ENCODE measurements around the gene CDK16.

CDK16 gene

DNA sequence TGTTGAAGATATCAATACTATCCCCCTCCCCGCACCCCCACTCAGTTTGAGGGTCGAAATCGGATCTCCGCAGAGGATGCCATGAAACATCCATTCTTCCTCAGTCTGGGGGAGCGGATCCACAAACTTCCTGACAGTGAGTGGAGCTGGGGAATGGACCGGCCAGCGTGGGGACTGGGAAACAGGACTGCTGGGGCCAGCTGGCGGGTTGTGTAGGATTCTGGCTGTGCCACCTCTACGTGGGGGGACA is 8.8 kb downstream of the CDK16 start:
- DNase-seq (ENCODE audit: low read depth in 2 of 2) = no peak

DNA sequence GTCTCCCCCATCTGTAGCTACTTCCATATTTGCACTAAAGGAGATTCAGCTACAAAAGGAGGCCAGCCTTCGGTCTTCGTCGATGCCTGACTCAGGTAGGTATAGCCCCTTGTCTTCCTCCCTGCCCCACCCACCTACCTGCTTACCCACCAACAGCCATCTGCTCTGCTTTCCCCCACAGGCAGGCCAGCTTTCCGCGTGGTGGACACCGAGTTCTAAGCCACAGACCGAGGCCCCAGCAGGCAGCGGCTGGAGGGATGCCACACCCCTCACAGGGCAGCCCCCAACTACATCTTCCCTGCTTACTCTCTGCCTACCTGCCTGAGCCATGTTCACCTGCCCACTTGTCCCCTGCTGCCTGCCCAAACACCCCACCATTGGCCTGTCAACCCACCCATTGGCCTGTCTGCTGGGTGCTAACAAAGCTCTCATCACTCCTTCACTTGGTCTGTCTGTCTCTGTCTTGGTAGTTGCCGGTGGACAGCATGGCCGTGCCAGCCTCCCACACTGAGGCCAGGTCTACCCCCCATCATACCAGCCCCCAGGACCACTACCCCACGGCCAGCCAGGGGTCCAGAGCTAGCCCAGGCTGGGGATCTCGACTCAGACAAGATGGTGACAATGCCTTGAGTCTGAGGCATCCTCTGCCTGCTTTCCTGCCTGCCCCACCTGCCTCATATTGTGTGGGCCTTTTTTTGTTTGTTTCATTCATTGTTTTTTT is 10.2 kb downstream of the CDK16 start:
- no peak for DNase-seq (ENCODE audit: low read depth in 2 of 2)

DNA sequence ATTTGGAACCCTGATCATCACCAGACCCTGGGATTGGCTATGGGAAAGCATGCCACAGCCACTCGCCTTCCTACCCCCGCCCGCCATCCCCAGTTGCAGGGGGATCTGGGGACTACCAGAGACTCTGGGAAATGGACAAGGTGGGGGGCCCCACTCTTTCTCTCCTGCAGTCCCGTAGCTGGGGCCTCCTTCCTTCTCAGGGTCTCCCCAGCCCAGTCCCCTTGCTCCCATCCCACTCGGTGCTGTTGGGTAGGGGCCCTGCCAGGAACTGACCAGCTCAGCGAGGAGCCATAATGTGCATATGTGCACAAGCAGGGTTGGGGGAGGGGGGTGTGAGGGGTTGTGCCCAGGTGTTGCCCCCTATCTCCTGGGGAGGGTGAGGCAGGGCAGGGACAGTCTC is 10.9 kb downstream of the CDK16 start:
- DNase-seq (ENCODE audit: low read depth in 2 of 2) = no peak

DNA sequence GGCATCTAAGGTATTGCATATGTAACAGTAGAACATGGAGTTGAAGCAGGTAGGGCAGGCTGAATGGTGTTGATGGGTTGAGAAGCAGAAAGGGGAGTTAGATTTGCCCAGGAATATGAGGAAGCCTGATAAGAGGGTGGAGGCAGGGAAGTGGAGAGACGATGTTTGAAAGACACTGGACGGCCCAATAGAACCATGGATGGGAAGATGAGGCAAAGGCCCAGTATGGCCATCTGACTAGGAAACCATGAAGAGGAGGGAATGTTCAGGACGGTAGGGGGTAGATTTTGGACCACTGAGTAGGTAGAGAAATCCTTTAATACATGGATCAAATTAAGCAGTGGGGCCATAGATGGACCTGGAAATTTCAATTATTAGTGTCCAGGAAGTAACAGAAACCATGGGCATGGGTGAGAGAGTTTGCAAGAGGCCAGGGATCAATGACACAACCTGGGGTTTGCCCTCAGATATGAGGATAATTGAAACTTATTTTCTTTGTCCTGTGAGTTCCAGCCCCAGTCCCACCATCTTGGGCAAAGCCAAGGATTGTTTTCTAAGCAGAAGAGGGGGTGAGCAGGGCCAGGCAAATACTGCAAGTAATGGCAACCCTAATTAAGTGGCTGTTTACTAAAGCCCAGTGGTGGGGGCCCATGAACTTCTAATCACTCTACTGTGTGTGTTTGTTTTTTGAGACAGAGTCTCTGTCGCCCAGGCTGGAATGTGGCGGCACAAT is 11.8 kb downstream of the CDK16 start:
- DNase-seq (ENCODE audit: low read depth in 2 of 2) = no peak

DNA sequence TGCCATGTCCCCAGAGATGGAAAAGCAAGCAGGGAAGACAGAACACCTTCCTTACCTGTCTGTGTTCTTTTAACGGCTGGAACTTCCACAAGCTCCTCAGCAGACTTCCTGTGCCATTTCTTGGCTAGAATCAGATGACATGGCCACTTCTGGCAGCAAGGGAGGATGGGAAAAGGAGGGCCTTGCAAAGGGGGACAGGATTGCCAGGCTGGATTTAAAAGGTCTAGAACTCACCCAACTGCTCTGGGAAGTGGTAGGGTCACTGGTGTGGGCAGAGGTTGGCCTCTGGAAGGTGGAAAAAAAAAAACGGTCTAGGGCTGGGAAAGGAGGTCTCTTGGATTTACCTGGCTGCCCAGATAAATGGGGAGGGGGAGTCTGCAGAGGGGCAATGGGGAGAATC is 12.7 kb downstream of the CDK16 start:
- DNase-seq (ENCODE audit: low read depth in 2 of 2) = no peak

DNA sequence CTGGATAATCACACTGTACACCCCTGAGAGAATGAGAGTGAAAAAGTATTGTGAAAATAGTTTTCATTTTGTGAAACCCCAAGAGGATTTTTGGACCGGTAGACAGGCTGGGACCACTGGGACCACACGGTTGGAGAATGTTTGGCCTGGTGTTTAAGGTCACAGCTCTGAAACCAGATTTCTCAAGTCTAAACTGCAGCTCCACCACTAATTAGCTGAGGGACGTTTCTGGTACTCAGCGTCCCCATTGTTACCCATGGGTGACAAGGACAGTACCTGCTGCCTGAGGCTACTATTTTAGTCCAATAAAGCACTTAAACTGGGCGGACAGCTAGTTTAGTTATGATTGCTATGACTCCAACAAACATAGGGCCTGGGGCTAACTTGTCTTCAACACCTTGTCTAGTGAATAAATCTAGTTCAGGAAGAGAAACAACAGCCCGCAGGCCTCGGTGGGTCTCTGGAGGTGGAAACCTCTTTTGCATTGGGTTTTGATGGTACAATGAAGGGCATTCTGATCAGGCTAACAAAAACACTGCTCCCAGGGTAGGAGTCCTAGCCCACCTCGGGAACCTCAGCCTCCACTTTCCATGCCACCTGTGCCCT is 13.8 kb downstream of the CDK16 start:
- DNase-seq (ENCODE audit: low read depth in 2 of 2) = no peak

DNA sequence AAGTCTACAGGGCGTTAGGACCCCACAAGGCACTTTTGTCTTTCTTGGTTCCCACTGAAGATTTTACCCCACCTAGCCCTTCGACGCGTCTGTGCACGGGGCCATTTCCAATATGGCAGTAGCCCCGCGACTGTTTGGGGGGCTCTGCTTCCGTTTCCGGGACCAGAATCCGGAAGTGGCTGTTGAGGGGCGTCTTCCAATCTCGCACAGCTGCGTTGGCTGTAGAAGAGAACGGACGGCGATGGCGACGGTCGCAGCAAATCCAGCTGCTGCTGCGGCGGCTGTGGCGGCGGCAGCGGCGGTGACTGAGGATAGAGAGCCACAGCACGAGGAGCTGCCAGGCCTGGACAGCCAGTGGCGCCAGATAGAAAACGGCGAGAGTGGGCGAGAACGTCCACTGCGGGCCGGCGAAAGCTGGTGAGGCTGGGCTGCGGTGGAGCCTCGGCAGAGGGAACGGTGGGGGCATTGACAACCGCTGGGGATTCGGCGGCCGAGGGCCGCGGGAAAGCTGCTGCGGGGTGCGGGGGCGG is 14.4 kb downstream of the CDK16 start, which contains the start of gene USP11:
USP11 (plus strand) TSS at position 207 of the 530 bp plus-strand sequence; CDS start at position 242, 35 bp downstream.
- DNase-seq (ENCODE audit: low read depth in 2 of 2) = peak; percentile 17 to 50

DNA sequence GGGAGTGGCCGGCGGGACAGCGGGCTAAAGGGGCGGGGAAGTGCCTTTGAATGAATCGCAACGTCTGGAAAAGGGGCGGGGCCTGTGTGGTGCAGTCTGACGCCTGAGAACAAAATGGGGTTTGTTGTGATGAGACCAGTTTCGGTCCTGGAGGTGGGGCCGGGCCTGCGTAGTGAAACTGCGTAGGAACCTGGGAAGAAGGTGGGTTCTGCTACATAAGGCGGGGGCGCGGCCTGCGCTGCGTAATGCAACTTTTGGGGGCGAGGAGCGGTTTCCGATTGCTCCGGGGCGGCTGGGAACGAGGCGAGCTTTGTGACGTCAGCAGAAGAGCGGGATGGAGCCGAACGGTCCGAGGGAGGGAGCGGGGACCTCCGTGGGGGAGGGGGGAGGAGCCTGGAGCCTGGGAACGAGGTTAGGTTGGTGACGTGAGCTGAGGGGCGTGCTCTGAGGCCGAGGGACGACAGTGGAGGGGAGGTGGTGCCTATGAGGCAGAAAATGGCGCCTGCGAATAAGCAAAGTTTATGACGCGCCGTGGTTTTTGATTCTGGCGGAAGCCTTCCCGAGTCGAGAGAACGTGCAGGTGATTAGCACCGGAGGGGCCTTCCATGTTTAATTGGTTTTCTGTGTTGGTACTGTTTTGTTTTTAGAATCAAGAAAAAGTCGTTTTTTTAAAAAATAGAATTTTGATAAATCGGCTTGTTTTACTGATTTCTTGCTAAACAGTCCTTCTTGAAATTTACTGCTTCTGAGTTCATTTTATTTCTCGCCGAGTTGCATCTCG is 15.0 kb downstream of the CDK16 start:
- peak; percentile 94 to 96 for DNase-seq (ENCODE audit: low read depth in 2 of 2)

DNA sequence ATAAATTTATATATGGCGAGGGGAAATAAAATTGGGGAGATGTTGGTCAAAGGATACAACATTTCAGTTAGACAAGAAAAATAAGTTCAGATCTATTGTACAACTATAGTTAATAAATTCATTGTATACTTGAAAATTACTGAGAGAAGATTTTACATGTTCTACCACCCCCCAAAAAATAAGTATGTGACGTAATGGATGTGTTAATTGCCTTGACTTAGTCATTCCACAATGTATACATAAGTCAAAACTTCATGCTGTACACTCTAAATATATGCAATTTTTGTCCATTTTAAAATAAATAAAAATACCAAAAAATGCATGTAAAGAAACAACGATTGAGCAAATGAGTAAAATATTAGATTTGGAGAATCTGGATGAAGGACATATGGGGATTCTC is 16.1 kb downstream of the CDK16 start:
- DNase-seq (ENCODE audit: low read depth in 2 of 2) = no peak

DNA sequence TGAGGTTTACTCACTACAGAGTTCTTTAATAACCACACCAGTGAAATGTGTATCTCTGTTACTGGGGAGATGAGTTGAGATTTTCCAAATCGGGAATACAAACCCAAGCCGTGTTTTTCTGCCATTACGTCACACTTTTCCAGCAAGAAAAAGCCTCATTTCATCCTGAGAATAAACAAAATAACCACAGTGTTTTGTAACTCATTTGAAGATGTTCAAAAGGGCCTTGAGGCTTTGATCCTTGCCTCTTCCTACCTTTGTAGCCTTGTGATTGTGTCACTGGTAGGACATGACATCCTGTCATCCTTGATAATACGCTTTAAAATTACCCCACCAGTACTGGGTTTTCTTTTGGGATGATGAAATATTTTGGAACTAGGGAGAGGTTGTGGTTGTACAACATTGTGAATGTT is 17.2 kb downstream of the CDK16 start:
- DNase-seq (ENCODE audit: low read depth in 2 of 2) = no peak

DNA sequence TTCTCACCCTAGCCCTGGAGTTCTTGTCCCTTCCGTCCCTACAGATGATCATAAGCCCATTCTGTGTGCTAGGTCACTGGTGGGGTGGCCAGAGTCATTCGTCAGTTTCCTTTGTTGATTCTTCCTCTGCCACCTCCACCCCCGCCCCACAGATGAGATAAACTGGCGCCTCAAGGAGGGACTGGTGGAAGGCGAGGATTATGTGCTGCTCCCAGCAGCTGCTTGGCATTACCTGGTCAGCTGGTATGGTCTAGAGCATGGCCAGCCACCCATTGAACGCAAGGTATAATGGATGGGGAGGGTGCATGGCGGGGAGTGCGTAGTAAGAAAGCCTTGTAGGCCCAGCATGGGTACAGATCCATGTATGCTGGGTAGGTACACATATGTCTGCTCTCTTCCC is 20.7 kb downstream of the CDK16 start:
- no peak for DNase-seq (ENCODE audit: low read depth in 2 of 2)

DNA sequence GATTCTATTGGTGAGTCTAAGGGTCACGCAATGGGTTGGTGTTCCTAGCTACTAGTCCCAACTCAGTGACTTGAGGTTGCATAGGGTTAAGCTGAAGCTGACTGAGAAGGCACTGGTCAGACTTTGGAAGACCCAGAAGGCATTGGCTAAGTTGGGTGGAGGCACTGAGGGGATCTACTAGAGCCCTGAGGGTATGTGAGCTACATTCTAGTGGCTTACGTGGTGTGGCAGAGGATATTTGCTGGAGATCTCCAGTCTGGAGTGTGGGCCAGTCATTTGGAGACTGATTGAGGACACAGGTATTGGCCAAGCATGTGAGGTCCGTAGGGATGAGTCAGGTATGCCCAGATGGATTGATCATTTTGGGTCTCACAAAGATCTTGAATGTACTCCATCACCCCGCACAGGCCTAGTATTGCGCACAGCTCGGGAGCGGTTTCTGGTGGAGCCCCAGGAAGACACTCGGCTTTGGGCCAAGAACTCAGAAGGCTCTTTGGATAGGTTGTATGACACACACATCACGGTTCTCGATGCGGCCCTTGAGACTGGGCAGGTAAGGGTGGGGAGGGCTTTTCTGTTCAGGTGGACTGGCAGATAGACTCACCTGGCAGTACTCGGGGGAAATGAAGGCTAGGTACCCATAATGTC is 21.5 kb downstream of the CDK16 start:
- DNase-seq (ENCODE audit: low read depth in 2 of 2) = no peak

DNA sequence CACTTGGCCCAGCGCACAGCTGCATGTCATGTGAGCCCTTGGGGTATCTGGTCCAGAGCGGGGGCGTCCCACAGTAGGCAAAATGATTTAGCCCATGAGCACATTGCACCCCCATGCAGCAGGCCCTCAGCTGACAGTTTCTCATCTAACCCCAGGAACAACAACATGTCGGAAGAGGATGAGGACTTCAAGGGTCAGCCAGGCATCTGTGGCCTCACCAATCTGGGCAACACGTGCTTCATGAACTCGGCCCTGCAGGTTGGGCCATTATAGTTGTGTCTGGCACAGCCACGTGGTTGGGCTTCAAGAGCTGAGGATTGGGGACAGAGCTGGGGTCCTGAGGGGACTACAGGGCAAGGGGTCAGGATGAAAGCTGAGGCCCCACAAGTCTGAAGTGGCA is 22.1 kb downstream of the CDK16 start:
- DNase-seq (ENCODE audit: low read depth in 2 of 2) = no peak

DNA sequence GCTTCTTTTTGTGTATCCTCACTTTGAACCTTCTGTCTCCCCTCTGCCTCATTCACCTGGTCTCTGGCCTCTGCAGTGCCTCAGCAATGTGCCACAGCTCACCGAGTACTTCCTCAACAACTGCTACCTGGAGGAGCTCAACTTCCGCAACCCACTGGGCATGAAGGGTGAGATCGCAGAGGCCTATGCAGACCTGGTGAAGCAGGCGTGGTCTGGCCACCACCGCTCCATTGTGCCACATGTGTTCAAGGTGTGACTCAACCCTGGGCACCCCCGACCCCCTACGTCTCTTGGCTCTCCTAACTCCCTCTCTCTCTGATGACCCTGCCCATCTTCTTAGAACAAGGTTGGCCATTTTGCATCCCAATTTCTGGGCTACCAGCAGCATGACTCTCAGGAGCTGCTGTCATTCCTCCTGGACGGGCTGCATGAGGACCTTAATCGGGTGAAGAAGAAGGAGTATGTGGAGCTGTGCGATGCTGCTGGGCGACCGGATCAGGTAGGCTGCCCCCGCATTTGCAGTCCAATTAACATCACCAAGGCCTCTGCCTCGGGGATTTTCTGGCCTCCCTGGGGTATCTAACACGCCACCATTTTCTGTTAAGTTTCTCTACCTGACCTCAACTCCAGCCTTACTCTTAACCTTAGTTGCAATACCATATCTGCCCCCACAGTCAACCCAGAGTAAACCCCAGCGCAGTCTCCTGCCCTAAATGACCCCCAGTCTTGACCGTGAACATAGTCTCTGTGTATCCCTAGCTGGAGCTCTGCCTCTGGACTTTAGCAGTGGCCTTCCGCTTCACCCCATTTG is 22.9 kb downstream of the CDK16 start:
- no peak for DNase-seq (ENCODE audit: low read depth in 2 of 2)

DNA sequence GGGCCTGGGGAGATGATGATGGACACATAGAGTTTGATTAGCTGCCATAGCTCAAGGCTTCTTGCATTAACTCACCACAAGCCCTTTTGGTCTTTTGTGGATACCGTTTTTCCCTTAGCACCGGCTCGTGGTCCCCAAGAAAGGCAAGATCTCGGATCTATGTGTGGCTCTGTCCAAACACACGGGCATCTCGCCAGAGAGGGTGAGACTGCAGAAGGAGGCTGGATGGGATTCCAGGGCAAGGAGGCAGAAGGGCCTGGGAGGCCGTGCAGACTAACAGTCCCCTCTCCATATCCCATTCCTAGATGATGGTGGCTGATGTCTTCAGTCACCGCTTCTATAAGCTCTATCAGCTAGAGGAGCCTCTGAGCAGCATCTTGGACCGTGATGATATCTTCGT is 23.8 kb downstream of the CDK16 start:
- no peak for DNase-seq (ENCODE audit: low read depth in 2 of 2)

DNA sequence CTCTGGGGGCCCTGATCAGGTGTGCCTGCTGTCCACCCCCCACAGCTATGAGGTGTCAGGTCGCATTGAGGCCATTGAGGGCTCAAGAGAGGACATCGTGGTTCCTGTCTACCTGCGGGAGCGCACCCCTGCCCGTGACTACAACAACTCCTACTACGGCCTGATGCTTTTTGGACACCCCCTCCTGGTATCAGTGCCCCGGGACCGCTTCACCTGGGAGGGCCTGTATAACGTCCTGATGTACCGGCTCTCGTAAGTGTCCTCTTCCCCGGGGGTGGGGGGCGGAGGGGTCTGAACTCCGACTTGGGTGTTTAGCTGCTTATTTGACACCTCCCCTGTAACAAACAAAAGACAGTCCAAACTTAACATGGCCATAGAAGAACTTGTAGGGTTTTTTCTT is 24.9 kb downstream of the CDK16 start:
- DNase-seq (ENCODE audit: low read depth in 2 of 2) = no peak

DNA sequence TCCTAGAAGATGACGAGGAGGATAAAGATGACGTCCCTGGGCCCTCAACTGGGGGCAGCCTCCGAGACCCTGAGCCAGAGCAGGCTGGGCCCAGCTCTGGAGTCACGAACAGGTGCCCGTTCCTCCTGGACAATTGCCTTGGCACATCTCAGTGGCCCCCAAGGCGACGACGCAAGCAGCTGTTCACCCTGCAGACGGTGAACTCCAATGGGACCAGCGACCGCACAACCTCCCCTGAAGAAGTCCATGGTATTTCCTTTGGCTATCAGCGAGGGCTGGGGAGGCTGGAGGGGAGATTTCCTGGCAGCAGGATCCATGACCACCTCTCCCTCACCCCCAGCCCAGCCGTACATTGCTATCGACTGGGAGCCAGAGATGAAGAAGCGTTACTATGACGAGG is 26.2 kb downstream of the CDK16 start:
- DNase-seq (ENCODE audit: low read depth in 2 of 2) = no peak

DNA sequence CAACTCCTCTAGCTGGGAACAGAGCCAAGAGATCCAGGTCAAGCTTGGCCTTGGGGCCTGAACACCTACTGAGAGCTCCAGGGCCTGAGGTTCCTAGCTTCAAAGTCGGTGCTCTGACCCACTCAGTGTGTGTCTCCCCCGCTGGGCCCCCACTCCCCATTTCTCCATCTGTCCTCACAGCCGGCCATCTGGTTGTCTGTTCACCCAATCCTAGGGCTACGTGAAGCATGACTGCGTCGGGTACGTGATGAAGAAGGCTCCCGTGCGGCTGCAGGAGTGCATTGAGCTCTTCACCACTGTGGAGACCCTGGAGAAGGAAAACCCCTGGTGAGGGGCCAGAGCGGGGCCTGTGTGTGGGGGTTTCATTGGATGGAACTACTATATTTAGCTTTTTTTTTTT is 26.7 kb downstream of the CDK16 start:
- no peak for DNase-seq (ENCODE audit: low read depth in 2 of 2)

DNA sequence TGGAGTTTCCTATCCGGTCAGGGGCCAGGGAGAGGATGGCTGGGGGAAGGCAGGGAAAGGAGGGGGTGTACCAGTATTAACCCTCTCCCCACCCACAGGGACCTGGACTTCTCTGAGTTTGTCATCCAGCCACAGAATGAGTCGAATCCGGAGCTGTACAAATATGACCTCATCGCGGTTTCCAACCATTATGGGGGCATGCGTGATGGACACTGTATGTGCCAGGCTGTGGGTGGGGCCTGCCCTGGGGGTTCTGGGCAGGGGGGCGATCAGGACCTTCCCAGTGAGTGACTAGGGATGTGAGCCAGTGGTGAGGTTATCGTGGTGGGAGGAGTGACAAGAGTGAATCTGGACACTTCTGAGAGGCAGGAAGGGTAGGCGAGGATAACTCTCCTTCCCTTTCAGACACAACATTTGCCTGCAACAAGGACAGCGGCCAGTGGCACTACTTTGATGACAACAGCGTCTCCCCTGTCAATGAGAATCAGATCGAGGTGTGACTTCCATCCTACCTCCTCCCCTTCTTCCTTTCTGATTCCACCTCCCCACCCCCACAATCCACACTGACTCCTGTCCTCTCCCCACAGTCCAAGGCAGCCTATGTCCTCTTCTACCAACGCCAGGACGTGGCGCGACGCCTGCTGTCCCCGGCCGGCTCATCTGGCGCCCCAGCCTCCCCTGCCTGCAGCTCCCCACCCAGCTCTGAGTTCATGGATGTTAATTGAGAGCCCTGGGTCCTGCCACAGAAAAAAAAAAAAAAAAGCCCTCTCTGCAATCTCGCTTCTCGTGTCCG is 28.9 kb downstream of the CDK16 start:
- DNase-seq (ENCODE audit: low read depth in 2 of 2) = no peak

DNA sequence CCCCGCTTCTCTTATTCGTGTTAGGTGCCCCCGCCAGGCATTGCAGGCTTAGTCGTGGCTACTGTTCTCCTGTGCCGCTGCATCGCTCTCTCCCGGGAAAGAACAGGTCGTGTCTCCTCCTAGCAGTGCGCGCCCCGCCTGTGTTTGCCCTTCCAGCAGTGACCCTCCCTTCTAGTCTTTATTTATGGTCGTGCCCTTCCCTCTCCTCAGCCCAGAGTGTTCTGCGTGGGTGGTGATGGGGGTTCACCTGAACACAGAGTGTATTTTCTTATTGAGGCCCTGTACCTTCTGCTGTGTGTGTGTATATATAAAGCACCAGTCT is 29.5 kb downstream of the CDK16 start:
- no peak for DNase-seq (ENCODE audit: low read depth in 2 of 2)
